Fibroblast of skin of back (primary cell): ENCODE data around the gene NEK6.

Source experiments
- DNase-seq: peaks from one replicate; pipeline ENCODE4 v3.0.0-alpha.2; 2013

NEK6 gene

GRCh38 chr9:124262649-124262972 lies 4.9 kb downstream of the NEK6 start:
- peak; percentile 87 for DNase-seq

- DNase-seq = no peak
These were observed 5.5 kb downstream of the NEK6 start for GRCh38 chr9:124263213-124263612.

- no peak for DNase-seq
These were observed 6.2 kb downstream of the NEK6 start for GRCh38 chr9:124263800-124264426.

GRCh38 chr9:124264823-124265233 lies 7.1 kb downstream of the NEK6 start:
- no peak for DNase-seq

- DNase-seq = no peak
These were observed 7.8 kb downstream of the NEK6 start for GRCh38 chr9:124265551-124265950.

GRCh38 chr9:124266139-124266825 lies 8.5 kb downstream of the NEK6 start:
- peak; percentile 56 for DNase-seq

GRCh38 chr9:124266826-124267201 lies 9.1 kb downstream of the NEK6 start:
- no peak for DNase-seq

GRCh38 chr9:124267271-124267807 lies 9.6 kb downstream of the NEK6 start:
- peak; percentile 93 for DNase-seq

- no peak for DNase-seq
These were observed 10.5 kb downstream of the NEK6 start for GRCh38 chr9:124268248-124268647.

GRCh38 chr9:124268661-124269060 lies 10.9 kb downstream of the NEK6 start:
- no peak for DNase-seq

GRCh38 chr9:124269556-124269955 lies 11.8 kb downstream of the NEK6 start:
- no peak for DNase-seq

GRCh38 chr9:124270504-124271335 lies 13.0 kb downstream of the NEK6 start:
- DNase-seq = no peak

- DNase-seq = no peak
These were observed 13.9 kb downstream of the NEK6 start for GRCh38 chr9:124271660-124272059.

- no peak for DNase-seq
These were observed 14.4 kb downstream of the NEK6 start for GRCh38 chr9:124272118-124272517.

- DNase-seq = no peak
These were observed 15.2 kb downstream of the NEK6 start for GRCh38 chr9:124272979-124273378.

- no peak for DNase-seq
These were observed 15.8 kb downstream of the NEK6 start for GRCh38 chr9:124273427-124274160.

GRCh38 chr9:124274226-124274625 lies 16.5 kb downstream of the NEK6 start:
- DNase-seq = no peak

- no peak for DNase-seq
These were observed 17.0 kb downstream of the NEK6 start for GRCh38 chr9:124274738-124275137.

GRCh38 chr9:124277420-124277819 lies 19.7 kb downstream of the NEK6 start:
- no peak for DNase-seq

GRCh38 chr9:124278054-124278540 lies 20.3 kb downstream of the NEK6 start:
- no peak for DNase-seq

GRCh38 chr9:124279531-124280175 lies 21.9 kb downstream of the NEK6 start:
- DNase-seq = no peak

GRCh38 chr9:124280176-124280691 lies 22.5 kb downstream of the NEK6 start:
- DNase-seq = peak; percentile 87
